Neural progenitor cell (in vitro differentiated cells): ENCODE data around the gene CD2AP. TPM values are rescaled to one million over a fixed set of nuclear protein-coding genes. Genes with fewer than 3 reads are reported as not detected.

ENCODE experiments used
- DNase-seq: peaks from one replicate; pipeline ENCODE4 v3.0.0-alpha.2; 2016; ENCODE audit warnings: low spot score
- H2AFZ ChIP-seq: fragments of 200-600 bp; sonication (generic); replicated peaks from 2 replicates; pipeline ENCODE4 v1.6.1; 2016; ENCODE audit warnings: antibody characterized with exemption
- H3F3A ChIP-seq: fragments of 200-600 bp; sonication (generic); 2 replicates; pipeline ENCODE4 v1.6.1; 2016; ENCODE audit warnings: antibody characterized with exemption, low read depth
- H3K27ac ChIP-seq: fragments of 200-600 bp; sonication (generic); 2 replicates; pipeline ENCODE4 v1.5.1; 2016; ENCODE audit warnings: mild to moderate bottlenecking
- H3K27me3 ChIP-seq: fragments of 200-600 bp; sonication (generic); 2 replicates; pipeline ENCODE4 v1.6.1; 2016; ENCODE audit warnings: mild to moderate bottlenecking, moderate library complexity
- H3K36me3 ChIP-seq: fragments of 200-600 bp; sonication (generic); 2 replicates; pipeline ENCODE4 v1.5.1; 2016
- H3K4me1 ChIP-seq: fragments of 200-600 bp; sonication (generic); 2 replicates; pipeline ENCODE4 v1.6.1; 2016; ENCODE audit warnings: mixed run types
- H3K4me2 ChIP-seq: fragments of 200-600 bp; sonication (generic); 2 replicates; pipeline ENCODE4 v1.6.1; 2016
- H3K4me3 ChIP-seq: fragments of 200-600 bp; sonication (generic); 2 replicates; pipeline ENCODE4 v1.5.1; 2016
- H3K79me2 ChIP-seq: fragments of 200-600 bp; sonication (generic); 2 replicates; pipeline ENCODE4 v1.6.1; 2016; ENCODE audit warnings: low read depth
- H3K9ac ChIP-seq: fragments of 200-600 bp; sonication (generic); 2 replicates; pipeline ENCODE4 v1.6.1; 2016
- H3K9me3 ChIP-seq: fragments of 200-600 bp; sonication (generic); 2 replicates; pipeline ENCODE4 v1.5.1; 2016; ENCODE audit warnings: low read depth
- H4K20me1 ChIP-seq: fragments of 200-600 bp; sonication (generic); 2 replicates; pipeline ENCODE4 v1.6.1; 2016; ENCODE audit warnings: low read depth
- H3K27ac Mint-ChIP-seq: 3 replicates; pipeline ENCODE4 v1.8.0; 2021; ENCODE audit warnings: mixed read lengths
- H3K27me3 Mint-ChIP-seq: 2 replicates; pipeline ENCODE4 v1.8.0; 2022; ENCODE audit warnings: low read depth, mild to moderate bottlenecking, inconsistent platforms, moderate library complexity, mixed read lengths; ENCODE audit not compliant: insufficient read depth
- H3K36me3 Mint-ChIP-seq: 3 replicates; pipeline ENCODE4 v1.8.0; 2021; ENCODE audit warnings: mixed read lengths
- H3K4me1 Mint-ChIP-seq: 3 replicates; pipeline ENCODE4 v1.8.0; 2021; ENCODE audit warnings: mixed read lengths
- H3K4me3 Mint-ChIP-seq: 3 replicates; pipeline ENCODE4 v1.8.0; 2021; ENCODE audit warnings: mild to moderate bottlenecking, moderate library complexity, mixed read lengths
- H3K9me3 Mint-ChIP-seq: 3 replicates; pipeline ENCODE4 v1.8.0; 2020; ENCODE audit warnings: mixed read lengths
- CTCF ChIP-seq: fragments of 200-600 bp; sonication (generic); IDR thresholded peaks from 2 replicates; pipeline ENCODE4 v1.5.1; 2017; ENCODE audit warnings: antibody characterized with exemption, mild to moderate bottlenecking
- EZH2 ChIP-seq: fragments of 200-600 bp; sonication (generic); IDR thresholded peaks from 2 replicates; pipeline ENCODE4 v1.6.1; 2017; ENCODE audit warnings: antibody characterized with exemption, mild to moderate bottlenecking, moderate library complexity
- EZH2phosphoT487 ChIP-seq: fragments of 200-600 bp; sonication (generic); IDR thresholded peaks from 2 replicates; pipeline ENCODE4 v1.6.1; 2017; ENCODE audit warnings: antibody characterized with exemption
- small RNA-seq: library from RNA; depleted of rRNA; stranded (forward); fragments of <200 nt; gene quantifications from one replicate; pipeline ENCODE3, GENCODE V24; 2015
- total RNA-seq: library from RNA; depleted of rRNA; stranded (reverse); fragments of >200 nt; gene quantifications from 2 replicates; pipeline ENCODE4 v1.2.3, GENCODE V29; 2015; ENCODE audit warnings: low replicate concordance

CD2AP gene
- total RNA-seq, 1 donor from 2014 or later, result 55.3 TPM

- Mint-ChIP-seq H3K27me3 (peaks cover 2% of the 10 kb centered on the region), H3K4me1 (peaks cover 45% of the 10 kb centered on the region), H3K9me3 (peaks cover 8% of the 10 kb centered on the region), H3K4me3 (no peak overlapping the region), H3K27ac (no peak overlapping the region), H3K36me3 (no peaks in the 10 kb centered on the region)
- TF ChIP-seq EZH2phosphoT487 (no peak), CTCF (no peak), EZH2 (no peak)
- Histone ChIP-seq H2AFZ (no peak overlapping the region), H3K9me3 (no peaks in the 10 kb centered on the region), H3K4me1 (peaks cover 39% of the 10 kb centered on the region), H3K79me2 (no peaks in the 10 kb centered on the region), H3K4me2 (no peak overlapping the region), H3F3A (peaks cover 19% of the 10 kb centered on the region), H3K36me3 (no peaks in the 10 kb centered on the region), H3K27me3 (no peaks in the 10 kb centered on the region), H3K27ac (no peak overlapping the region), H3K9ac (no peak overlapping the region), H4K20me1 (no peaks in the 10 kb centered on the region), H3K4me3 (no peak overlapping the region)
- DNase-seq, result no peak
Measured at GRCh38 chr6:47671777-47672176, 194.2 kb downstream of the CD2AP start.

- no peaks in the 10 kb centered on the region for H3K27me3 ChIP-seq
- H3K27ac ChIP-seq, result no peak overlapping the region
- Mint-ChIP-seq H3K4me3 (no peak overlapping the region), H3K36me3 (no peaks in the 10 kb centered on the region), H3K9me3 (peaks cover 13% of the 10 kb centered on the region), H3K27me3 (peaks cover 2% of the 10 kb centered on the region), H3K27ac (no peak overlapping the region), H3K4me1 (peaks cover 35% of the 10 kb centered on the region)
- H3K4me1 ChIP-seq, result peaks cover 36% of the 10 kb centered on the region
- no peaks in the 10 kb centered on the region for H4K20me1 ChIP-seq
- no peak overlapping the region for H3K4me2 ChIP-seq
- no peak for DNase-seq
- H3K36me3 ChIP-seq, result no peaks in the 10 kb centered on the region
- no peaks in the 10 kb centered on the region for H3K9me3 ChIP-seq
- H3K79me2 ChIP-seq, result no peaks in the 10 kb centered on the region
- no peak overlapping the region for H2AFZ ChIP-seq
- H3K4me3 ChIP-seq, result no peak overlapping the region
- H3F3A ChIP-seq, result peaks cover 19% of the 10 kb centered on the region
- H3K9ac ChIP-seq, result no peak overlapping the region
- TF ChIP-seq CTCF (no peak), EZH2 (no peak), EZH2phosphoT487 (no peak)
Measured at GRCh38 chr6:47672816-47673215, 195.2 kb downstream of the CD2AP start.

- DNase-seq, result no peak
- no peaks in the 10 kb centered on the region for H4K20me1 ChIP-seq
- H3K27me3 ChIP-seq, result no peaks in the 10 kb centered on the region
- H3K79me2 ChIP-seq, result no peaks in the 10 kb centered on the region
- H3K27ac ChIP-seq, result no peak overlapping the region
- no peaks in the 10 kb centered on the region for H3K36me3 Mint-ChIP-seq
- no peaks in the 10 kb centered on the region for H3K36me3 ChIP-seq
- H3K9me3 ChIP-seq, result no peaks in the 10 kb centered on the region
- no peak overlapping the region for H2AFZ ChIP-seq
- peaks cover 2% of the 10 kb centered on the region for H3K27me3 Mint-ChIP-seq
- peaks cover 22% of the 10 kb centered on the region for H3K4me1 ChIP-seq
- no peak overlapping the region for H3K4me3 ChIP-seq
- peaks cover 17% of the 10 kb centered on the region for H3K4me1 Mint-ChIP-seq
- H3K27ac Mint-ChIP-seq, result no peak overlapping the region
- H3F3A ChIP-seq, result peaks cover 12% of the 10 kb centered on the region
- TF ChIP-seq CTCF, result no peak
- TF ChIP-seq EZH2, result no peak
- no peak for TF ChIP-seq EZH2phosphoT487
- peaks cover 13% of the 10 kb centered on the region for H3K9me3 Mint-ChIP-seq
- no peak overlapping the region for H3K4me3 Mint-ChIP-seq
- H3K9ac ChIP-seq, result no peak overlapping the region
- H3K4me2 ChIP-seq, result no peak overlapping the region
Measured at GRCh38 chr6:47674673-47675072, 197.1 kb downstream of the CD2AP start.

Small RNA genes within 50 kb of the gene (small RNA-seq; reads per million reads assigned to genes)
- gene RF00019, result not detected

Other genes starting within 250 kb of the CD2AP start
- 16.9 and 23.2 TPM in 2 replicates for gene TNFRSF21, start 167.9 kb upstream of the CD2AP start, total RNA-seq
- not detected in 2 replicates for gene ADGRF4, start 220.8 kb downstream of the CD2AP start, total RNA-seq